HG03025 (cell line): ENCODE results near the gene E2F4.

Experiments used
- ATAC-seq: cut with Tn5 transposase; IDR thresholded peaks from one replicate; pipeline ENCODE4 v1.9.1; 2021; ENCODE audit warnings: mild to moderate bottlenecking, moderate library complexity; ENCODE audit not compliant: unreplicated experiment, low FRiP score

E2F4 gene

GRCh38 chr16:67190448-67191399 is 1.2 kb upstream of the E2F4 start:
- ATAC-seq = no peak

DNA sequence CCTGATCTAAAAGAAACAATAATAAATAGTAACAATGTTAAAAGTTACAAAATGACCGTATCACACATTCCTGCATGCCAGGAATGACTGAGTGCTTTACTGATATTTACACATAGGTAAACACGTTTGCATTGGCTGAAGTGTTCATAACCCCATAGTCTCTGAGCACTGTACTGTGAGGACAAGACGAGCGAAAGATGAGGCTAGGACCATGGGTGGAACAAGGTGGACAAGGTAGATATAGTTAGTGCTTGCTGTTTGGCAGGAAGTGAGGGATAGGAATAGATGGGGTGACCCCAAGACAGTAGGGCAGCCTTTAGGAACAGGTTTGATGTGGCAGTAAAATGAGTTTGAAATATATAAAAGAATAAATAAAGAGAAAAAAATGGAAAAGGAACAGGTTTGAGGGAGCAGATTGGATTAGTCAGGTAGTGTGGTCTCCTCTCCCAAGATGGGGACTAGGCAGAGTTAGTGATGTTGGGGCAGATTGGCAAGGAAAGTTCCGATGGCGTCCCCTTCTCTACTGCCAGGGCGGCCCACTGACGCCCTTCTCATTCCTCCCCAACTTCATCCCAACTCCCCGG is 452 bp upstream of the E2F4 start:
- ATAC-seq = no peak

DNA sequence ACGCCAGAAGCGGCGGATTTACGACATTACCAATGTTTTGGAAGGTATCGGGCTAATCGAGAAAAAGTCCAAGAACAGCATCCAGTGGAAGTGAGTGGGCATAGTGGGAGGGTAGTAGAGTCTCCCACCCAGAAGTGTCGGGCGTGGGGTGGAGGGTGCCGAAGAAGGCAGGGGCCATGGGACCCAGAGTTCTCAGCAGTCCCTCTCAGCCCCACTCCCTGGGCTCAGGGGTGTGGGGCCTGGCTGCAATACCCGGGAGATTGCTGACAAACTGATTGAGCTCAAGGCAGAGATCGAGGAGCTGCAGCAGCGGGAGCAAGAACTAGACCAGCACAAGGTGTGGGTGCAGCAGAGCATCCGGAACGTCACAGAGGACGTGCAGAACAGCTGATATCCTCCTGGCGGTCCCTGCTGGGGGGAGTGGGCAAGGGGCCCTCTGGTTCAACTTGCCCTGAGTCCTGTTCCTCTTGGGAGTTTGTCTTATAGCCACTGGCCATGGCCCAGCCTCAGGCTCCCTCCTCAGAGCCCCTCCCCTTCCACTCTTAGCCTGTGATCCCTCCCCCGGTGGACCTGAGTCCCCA is 916 bp downstream of the E2F4 start:
- ATAC-seq = no peak

DNA sequence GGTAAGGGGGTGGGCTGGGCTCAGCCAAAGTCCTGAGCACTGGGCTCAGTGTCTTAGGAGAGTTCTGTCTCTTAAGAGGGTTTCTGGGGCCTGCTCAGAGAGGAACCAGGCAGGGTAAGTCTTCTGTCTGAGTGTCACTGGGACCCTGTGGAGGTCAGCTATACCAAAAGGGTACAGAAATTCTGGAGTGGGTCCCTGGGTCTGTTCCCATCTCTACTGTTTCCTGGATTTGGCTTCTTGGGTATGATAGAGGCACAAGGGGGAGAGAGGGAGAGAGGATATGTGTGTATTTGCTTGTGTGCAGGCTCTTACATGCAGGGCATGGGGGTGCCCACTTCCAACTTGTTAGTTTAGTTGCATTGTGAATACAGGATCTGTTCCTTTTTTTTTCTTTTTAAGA is 1.6 kb downstream of the E2F4 start:
- ATAC-seq = no peak

- ATAC-seq = no peak
These were observed 2.3 kb downstream of the E2F4 start for GRCh38 chr16:67194260-67194659.

DNA sequence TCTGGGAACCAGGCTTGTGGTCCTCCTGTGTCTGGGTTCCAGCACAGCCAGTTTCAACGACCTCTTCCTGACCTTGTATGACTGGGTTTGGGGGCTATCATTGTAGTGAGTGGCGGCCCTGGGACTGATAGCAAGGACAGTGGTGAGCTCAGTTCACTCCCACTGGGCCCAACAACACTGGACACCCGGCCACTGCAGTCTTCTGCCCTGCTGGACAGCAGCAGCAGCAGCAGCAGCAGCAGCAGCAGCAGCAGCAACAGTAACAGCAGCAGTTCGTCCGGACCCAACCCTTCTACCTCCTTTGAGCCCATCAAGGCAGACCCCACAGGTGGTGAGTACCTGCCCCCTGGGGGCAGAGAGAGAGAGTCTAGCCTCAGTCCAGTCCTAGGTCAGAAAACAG is 3.7 kb downstream of the E2F4 start:
- no peak for ATAC-seq

- ATAC-seq = no peak
These were observed 4.9 kb downstream of the E2F4 start for GRCh38 chr16:67196881-67197280.

DNA sequence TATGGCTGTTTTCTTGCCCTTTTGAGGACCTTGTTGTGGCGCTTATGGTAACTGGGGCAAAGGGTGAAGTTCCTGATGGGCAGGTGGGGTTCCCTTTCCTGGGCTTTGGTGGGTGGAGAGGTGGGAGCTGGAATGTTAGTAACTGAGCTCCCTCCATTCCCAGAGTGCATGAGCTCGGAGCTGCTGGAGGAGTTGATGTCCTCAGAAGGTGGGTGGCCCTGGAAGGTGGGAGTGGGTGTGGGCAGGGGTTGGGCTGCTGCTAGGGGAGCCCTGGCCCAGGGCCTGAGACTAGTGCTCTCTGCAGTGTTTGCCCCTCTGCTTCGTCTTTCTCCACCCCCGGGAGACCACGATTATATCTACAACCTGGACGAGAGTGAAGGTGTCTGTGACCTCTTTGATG is 5.7 kb downstream of the E2F4 start:
- ATAC-seq = no peak

DNA sequence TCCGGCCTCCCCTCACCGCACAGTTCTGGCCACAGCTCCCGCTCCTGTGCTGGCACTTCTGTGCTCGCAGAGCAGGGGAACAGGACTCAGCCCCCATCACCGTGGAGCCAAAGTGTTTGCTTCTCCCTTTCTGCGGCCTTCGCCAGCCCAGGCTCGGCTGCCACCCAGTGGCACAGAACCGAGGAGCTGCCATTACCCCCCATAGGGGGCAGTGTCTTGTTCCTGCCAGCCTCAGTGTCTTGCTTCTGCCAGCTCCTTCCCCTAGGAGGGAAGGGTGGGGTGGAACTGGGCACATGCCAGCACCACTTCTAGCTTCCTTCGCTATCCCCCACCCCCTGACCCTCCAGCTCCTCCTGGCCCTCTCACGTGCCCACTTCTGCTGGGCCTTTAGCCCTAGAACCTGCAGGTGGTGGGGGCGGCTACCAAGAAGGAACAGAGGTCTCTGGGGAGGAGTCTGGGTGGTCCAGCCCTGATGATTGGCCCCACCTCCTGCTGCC is 6.3 kb downstream of the E2F4 start:
- no peak for ATAC-seq

DNA sequence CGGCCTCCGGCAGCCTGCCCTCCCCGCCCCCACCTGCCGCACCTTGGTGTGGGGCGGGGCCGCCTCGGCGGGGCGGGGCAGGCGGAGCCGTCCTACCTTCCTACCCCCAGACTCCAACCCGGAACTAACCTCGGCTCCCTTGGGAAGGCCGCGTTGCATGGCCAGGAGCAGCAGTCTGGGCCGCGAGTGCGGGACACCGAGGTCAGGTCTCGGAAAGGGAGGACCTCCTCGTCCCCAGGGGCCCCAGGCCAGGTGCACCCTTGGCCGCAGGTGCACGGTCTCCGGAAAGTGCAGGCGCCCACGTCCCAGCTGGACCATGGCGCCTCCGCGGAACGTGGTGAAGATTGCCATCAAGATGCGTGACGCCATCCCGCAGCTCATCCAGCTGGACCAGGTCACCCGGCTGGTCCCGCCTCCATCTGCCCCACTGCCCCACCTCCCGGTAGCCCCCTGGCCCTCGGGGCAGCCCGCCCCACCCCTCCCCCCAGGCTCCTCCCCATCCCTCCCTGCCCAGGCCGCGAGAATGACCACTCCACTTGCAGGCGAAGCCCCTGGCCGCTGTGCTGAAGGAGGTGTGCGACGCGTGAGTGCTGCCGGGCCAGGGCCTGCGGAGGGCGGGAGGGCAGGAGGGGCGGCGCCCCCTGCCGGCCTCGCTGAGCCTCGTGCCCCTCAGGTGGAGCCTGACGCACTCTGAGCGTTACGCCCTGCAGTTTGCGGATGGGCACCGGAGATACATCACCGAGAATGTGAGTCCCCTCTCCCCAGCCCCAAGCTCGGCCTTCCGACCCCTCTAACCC is 7.3 kb downstream of the E2F4 start, which contains the start of gene ELMO3:
ELMO3 (plus strand) TSS at position 121 of the 797 bp plus-strand sequence; CDS start at position 317, 196 bp downstream.
- no peak for ATAC-seq

GRCh38 chr16:67199808-67200198 is 7.8 kb downstream of the E2F4 start:
- ATAC-seq = no peak

DNA sequence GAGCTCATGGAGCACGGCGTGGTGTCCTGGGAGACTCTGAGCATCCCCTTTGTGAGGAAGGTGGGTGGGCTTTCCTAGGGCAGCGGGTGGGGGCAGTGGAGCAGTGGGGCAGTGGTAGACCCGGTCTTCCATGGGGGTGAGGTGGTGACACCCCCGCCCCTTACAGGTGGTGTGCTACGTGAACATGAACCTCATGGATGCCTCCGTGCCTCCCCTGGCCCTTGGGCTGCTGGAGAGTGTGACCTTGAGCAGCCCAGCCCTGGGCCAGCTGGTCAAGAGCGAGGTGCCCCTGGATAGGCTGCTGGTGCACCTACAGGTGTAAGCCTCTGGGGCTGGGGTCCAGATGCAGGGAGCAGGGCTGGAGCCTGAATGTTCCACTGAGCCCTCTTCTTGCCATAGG is 8.5 kb downstream of the E2F4 start:
- ATAC-seq = no peak

DNA sequence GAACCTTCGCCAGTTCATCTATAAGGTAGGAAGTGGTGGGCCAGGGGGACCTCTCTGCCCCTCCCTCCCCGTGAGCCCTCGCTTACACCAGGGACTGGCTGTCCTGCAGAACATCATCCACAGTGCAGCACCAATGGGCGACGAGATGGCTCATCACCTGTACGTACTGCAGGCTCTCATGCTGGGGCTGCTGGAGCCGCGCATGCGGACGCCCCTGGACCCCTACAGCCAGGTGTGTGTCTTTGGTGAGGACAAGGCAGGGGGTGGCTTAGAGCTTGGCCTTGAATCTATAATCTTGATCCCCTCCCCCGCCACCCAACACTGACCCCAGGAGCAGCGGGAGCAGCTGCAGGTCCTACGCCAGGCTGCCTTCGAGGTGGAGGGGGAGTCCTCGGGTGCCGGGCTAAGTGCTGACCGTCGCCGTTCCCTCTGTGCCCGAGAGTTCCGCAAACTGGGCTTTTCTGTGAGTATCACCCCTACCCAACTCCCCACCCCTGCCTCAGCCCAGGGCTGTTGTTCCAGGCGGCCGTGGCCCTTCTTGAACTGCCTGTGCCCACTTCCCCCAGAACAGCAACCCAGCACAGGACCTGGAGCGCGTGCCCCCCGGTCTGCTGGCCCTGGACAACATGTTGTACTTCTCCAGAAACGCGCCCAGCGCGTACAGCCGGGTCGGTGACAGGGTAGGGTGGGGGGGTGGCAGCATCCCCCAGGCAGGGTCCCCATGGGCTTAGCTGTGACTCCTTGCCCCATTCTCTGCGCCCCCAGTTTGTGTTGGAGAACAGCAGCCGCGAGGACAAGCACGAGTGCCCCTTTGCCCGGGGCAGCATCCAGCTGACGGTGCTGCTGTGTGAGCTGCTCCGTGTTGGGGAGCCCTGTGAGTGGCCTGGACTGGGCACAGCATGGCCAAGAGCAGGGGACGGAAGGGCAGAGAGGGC is 9.7 kb downstream of the E2F4 start:
- no peak for ATAC-seq

- no peak for ATAC-seq
These were observed 10.5 kb downstream of the E2F4 start for GRCh38 chr16:67202426-67202825.

GRCh38 chr16:67202956-67203493 is 11.1 kb downstream of the E2F4 start:
- no peak for ATAC-seq

DNA sequence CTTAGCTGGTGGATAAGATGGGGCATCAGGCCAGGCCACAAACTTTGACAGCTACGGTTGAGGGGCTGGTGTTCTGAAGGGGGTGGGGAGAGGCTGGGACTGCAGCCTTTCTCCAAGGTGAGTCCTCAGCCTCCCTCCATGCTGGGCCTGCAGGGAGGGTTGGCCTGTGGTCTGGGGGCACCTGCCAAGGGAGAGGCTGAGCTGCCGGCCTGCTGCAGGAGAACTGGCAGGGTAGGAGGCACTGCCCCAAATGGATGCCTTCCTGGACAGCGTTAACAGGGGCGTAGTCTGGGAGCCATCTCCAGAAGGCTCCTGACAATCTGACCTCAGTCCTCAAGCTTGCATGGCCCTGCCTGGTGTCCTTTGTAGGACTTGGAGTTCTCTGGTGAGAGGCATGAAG is 12.1 kb downstream of the E2F4 start:
- no peak for ATAC-seq

DNA sequence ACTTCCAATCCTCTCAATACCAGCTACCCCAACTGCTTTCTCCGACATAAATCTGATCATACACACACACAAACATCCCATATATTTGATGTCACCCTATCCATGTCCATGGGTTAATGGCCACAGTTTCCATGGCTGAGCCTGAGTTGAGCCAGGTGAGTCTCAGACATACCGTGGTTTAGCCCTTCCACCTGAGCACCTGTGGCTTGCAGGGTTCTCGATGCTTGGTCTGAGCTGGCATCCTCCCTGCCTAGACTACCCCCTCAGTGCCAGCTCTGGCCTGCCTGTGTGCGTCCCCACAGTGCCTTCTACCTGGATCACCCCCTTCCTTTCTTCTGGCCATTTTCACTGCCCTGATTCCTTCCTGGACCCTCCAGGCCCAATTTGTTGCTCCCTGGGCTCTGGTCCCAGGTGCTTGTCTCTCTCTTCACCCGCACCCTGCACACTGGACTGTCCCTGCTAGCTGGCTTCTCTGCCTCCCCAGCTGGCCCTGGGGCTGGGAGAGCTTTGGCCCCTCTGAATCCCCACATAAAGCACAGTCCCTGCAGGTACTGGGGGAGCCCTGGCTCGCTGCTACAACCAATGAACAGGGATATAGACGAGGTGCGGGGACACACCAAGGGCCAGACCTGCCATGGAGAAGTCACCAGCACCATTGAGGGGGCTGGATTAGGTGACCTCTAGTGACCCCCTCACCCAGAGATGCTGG is 14.3 kb downstream of the E2F4 start:
- no peak for ATAC-seq

- ATAC-seq = no peak
These were observed 14.9 kb downstream of the E2F4 start for GRCh38 chr16:67206838-67207248.
